B cell (primary cell): ENCODE measurements around the gene NPTX2. TPM values are rescaled to one million over a fixed set of nuclear protein-coding genes. Genes with fewer than 3 reads are reported as not detected.

Experiments used
- ATAC-seq: fragments of 200-7000 bp; cut with Tn5 transposase; one replicate; pipeline ENCODE4 v1.10.0; 2021; ENCODE audit warnings: low read depth, mild to moderate bottlenecking, moderate number of reproducible peaks, moderate library complexity
- CTCF ChIA-PET: fragments of 350-600 bp; sonication (Branson Sonifier 250); formaldehyde crosslinking; loops from one replicate; lab custom pipeline; 2021; ENCODE audit warnings: antibody characterized with exemption, inconsistent platforms; lab: Charles Lee
- POLR2A ChIA-PET: fragments of 350-600 bp; sonication (Branson Sonifier 250); formaldehyde crosslinking; loops from one replicate; lab custom pipeline; 2021; ENCODE audit warnings: antibody characterized with exemption; lab: Charles Lee
- DNase-seq: peaks from one replicate; pipeline ENCODE4 v3.0.0; 2013
- H2AFZ ChIP-seq: 2 replicates; pipeline ENCODE4 v1.6.1; 2012; ENCODE audit warnings: mild to moderate bottlenecking, low read depth, low read length; ENCODE audit not compliant: insufficient read depth, poor library complexity, severe bottlenecking
- H3K27ac ChIP-seq, 2 donors: 1 replicate in 1 of 2; 2 replicates in 1 of 2; pipeline ENCODE4 v1.5.1; 2012 to 2013; ENCODE audit warnings: low read length in 2 of 2, mild to moderate bottlenecking in 2 of 2, moderate library complexity in 1 of 2
- H3K27me3 ChIP-seq, 4 experiments: fragments of 200-600 bp in 1 of 4; sonication (generic) in 1 of 4; replicated peaks in 1 of 4; 1 replicate in 2 of 4; 2 replicates in 2 of 4; pipeline versions ENCODE4 v1.6.1 to v1.7.0; 2013 to 2016; ENCODE audit warnings: low read length in 3 of 4, mild to moderate bottlenecking in 2 of 4, mixed read lengths in 1 of 4, moderate library complexity in 1 of 4; ENCODE audit not compliant: insufficient read depth in 4 of 4, control insufficient read depth in 3 of 4; ENCODE audit errors: control extremely low read depth in 1 of 4
- H3K36me3 ChIP-seq, 2 experiments: replicated peaks in 1 of 2; 1 replicate in 1 of 2; 2 replicates in 1 of 2; pipeline versions ENCODE4 v1.6.1 to v1.7.1; 2013; ENCODE audit warnings: low read length in 1 of 2; ENCODE audit not compliant: insufficient read depth in 2 of 2, control insufficient read depth in 1 of 2; ENCODE audit errors: control extremely low read depth in 1 of 2, extremely low read depth in 1 of 2
- H3K4me1 ChIP-seq, 2 donors: fragments of 200-600 bp in 1 of 2; sonication (generic) in 1 of 2; 1 replicate in 1 of 2; 2 replicates in 1 of 2; pipeline versions ENCODE4 v1.5.1 to v1.6.1; 2013 to 2017; ENCODE audit warnings: low read length in 2 of 2; ENCODE audit not compliant: control insufficient read depth in 2 of 2, insufficient read depth in 2 of 2
- H3K4me2 ChIP-seq: replicated peaks from 2 replicates; pipeline ENCODE3; 2012; ENCODE audit warnings: mild to moderate bottlenecking, low read depth, low read length; ENCODE audit not compliant: poor library complexity, severe bottlenecking
- H3K4me3 ChIP-seq, 5 experiments: fragments of 200-600 bp in 1 of 5; sonication (generic) in 1 of 5; 1 replicate in 3 of 5; 2 replicates in 2 of 5; pipeline versions ENCODE4 v1.5.1 to v1.7.0; 2011 to 2016; ENCODE audit warnings: low read length in 4 of 5, mild to moderate bottlenecking in 4 of 5, low read depth in 2 of 5, control low read depth in 1 of 5, moderate library complexity in 1 of 5; ENCODE audit not compliant: insufficient read depth in 1 of 5; ENCODE audit errors: control extremely low read depth in 1 of 5, extremely low read depth in 1 of 5
- H3K79me2 ChIP-seq: fragments of 200-600 bp; sonication (generic); one replicate; pipeline ENCODE4 v1.6.0; 2016; ENCODE audit warnings: low read length; ENCODE audit not compliant: control insufficient read depth, insufficient read depth
- H3K9ac ChIP-seq: fragments of 200-600 bp; sonication (generic); 2 replicates; pipeline ENCODE4 v1.6.1; 2017; ENCODE audit warnings: mild to moderate bottlenecking, low read length, moderate library complexity
- H3K9me3 ChIP-seq, 3 donors: one replicate each; pipeline versions ENCODE4 v1.6.1 to v1.7.1; 2013; ENCODE audit warnings: low read length in 2 of 3; ENCODE audit not compliant: control insufficient read depth in 2 of 3, insufficient read depth in 1 of 3; ENCODE audit errors: control extremely low read depth in 1 of 3
- H4K20me1 ChIP-seq: 2 replicates; pipeline ENCODE4 v1.6.0; 2012; ENCODE audit warnings: mild to moderate bottlenecking, low read length; ENCODE audit not compliant: insufficient read depth, control insufficient read depth, poor library complexity, severe bottlenecking
- H3K27ac Mint-ChIP-seq: one replicate; pipeline ENCODE4 v1.8.0; 2021; ENCODE audit warnings: mixed read lengths
- H3K27me3 Mint-ChIP-seq: one replicate; pipeline ENCODE4 v1.8.0; 2021; ENCODE audit warnings: mixed read lengths
- H3K4me1 Mint-ChIP-seq: one replicate; pipeline ENCODE4 v1.8.0; 2021; ENCODE audit warnings: mixed read lengths
- H3K4me3 Mint-ChIP-seq: one replicate; pipeline ENCODE4 v1.8.0; 2021; ENCODE audit warnings: mixed read lengths
- H3K9me3 Mint-ChIP-seq: one replicate; pipeline ENCODE4 v1.8.0; 2022; ENCODE audit warnings: mixed read lengths; ENCODE audit not compliant: insufficient read depth
- CTCF ChIP-seq: fragments of 200-600 bp; IDR thresholded peaks from one replicate; pipeline ENCODE4 v1.8.0; 2022; ENCODE audit warnings: antibody characterized with exemption, mild to moderate bottlenecking
- EZH2 ChIP-seq: IDR thresholded peaks from 2 replicates; pipeline ENCODE4 v1.6.1; 2012; ENCODE audit warnings: borderline replicate concordance, low read depth, mild to moderate bottlenecking, moderate library complexity, low read length; ENCODE audit not compliant: insufficient read depth, poor library complexity, severe bottlenecking
- WGBS: methylation state at CpG from one replicate; pipeline ENCODE4 v1.1.5; 2013; ENCODE audit warnings: missing lambda C conversion rate; ENCODE audit not compliant: insufficient coverage; 5-methylcytosine and 5-hydroxymethylcytosine counted together
- intact Hi-C: fragments of 100-400 bp; cut with micrococcal nuclease; formaldehyde crosslinking; loops from one replicate; pipeline ENCODE4 v1.10.0; 2022
- polyA plus RNA-seq: library from polyadenylated mRNA; depleted of rRNA; stranded (reverse); fragments of >200 nt; gene quantifications from 2 replicates; pipeline ENCODE4 v1.2.3, GENCODE V29; 2012
- total RNA-seq, 2 donors: library from RNA; stranded (reverse); fragments of 120-200 nt in 1 of 2; gene quantifications; 1 replicate in 1 of 2; 2 replicates in 1 of 2; pipeline versions ENCODE4 v1.2.3 to v1.2.4, GENCODE V29; 2013 to 2022

Gene NPTX2
- total and polyA plus RNA-seq, 2 donors (not counting 1 experiment from before 2014, with no cell fraction given) = not detected

GRCh38 chr7:98621573-98622482 is 4.7 kb downstream of the NPTX2 start:
- DNase-seq (no peak), ATAC-seq (no peak)
- Histone ChIP-seq H3K4me1 (no peaks in the 10 kb centered on the region), H4K20me1 (no peaks in the 10 kb centered on the region), H3K4me2 (no peak overlapping the region), H3K4me3 (no peak overlapping the region), H3K36me3 (no peaks in the 10 kb centered on the region), H3K27ac (no peak overlapping the region), H2AFZ (no peak overlapping the region), H3K79me2 (no peaks in the 10 kb centered on the region), H3K9me3 (peaks cover 0 to 13% (median 0%) of the 10 kb centered on the region in 3 donors), H3K27me3 (peaks cover 0 to 31% (median 2%) of the 10 kb centered on the region in 4 experiments), H3K9ac (no peak overlapping the region)
- 75% methylated on average over 8 of the region's 13 CpGs for WGBS
- Mint-ChIP-seq H3K4me1 (peaks cover 2% of the 10 kb centered on the region), H3K9me3 (no peaks in the 10 kb centered on the region), H3K4me3 (no peak overlapping the region), H3K27me3 (peaks cover 42% of the 10 kb centered on the region), H3K27ac (no peak overlapping the region)
- ChIA-PET CTCF (no interaction called here), POLR2A (no interaction called here)
- intact Hi-C loops = no loop called here
- TF ChIP-seq CTCF (no peak), EZH2 (no peak)

- Histone ChIP-seq H3K9ac (no peak overlapping the region), H3K36me3 (no peaks in the 10 kb centered on the region), H3K27ac (no peak overlapping the region), H3K4me3 (no peak overlapping the region), H3K4me2 (no peak overlapping the region), H3K79me2 (no peaks in the 10 kb centered on the region), H3K4me1 (no peaks in the 10 kb centered on the region), H3K9me3 (peaks cover 0 to 15% (median 0%) of the 10 kb centered on the region in 3 donors), H3K27me3 (peaks cover 0 to 36% (median 2%) of the 10 kb centered on the region in 4 experiments), H2AFZ (no peak overlapping the region), H4K20me1 (no peaks in the 10 kb centered on the region)
- ATAC-seq = no peak
- no peaks in the 10 kb centered on the region for H3K9me3 Mint-ChIP-seq
- CTCF ChIA-PET = no interaction called here
- 92% methylated on average over 9 of the region's 9 CpGs for WGBS
- POLR2A ChIA-PET = no interaction called here
- DNase-seq = no peak
- no peak overlapping the region for H3K4me3 Mint-ChIP-seq
- TF ChIP-seq EZH2 (no peak), CTCF (no peak)
- H3K27me3 Mint-ChIP-seq = peaks cover 48% of the 10 kb centered on the region
- intact Hi-C loops = no loop called here
- peaks cover 2% of the 10 kb centered on the region for H3K4me1 Mint-ChIP-seq
- H3K27ac Mint-ChIP-seq = no peak overlapping the region
These were observed 5.8 kb downstream of the NPTX2 start for GRCh38 chr7:98622926-98623325.
